DOHH2 (cell line): ENCODE results near the gene EZR.

Source experiments
- EZH2phosphoT487 ChIP-seq: fragments of 200-600 bp; sonication (generic); IDR thresholded peaks from 2 replicates; pipeline ENCODE4 v1.6.1; 2017; ENCODE audit warnings: borderline replicate concordance, mild to moderate bottlenecking, antibody characterized with exemption, low read length, moderate library complexity, mixed read lengths
- TF ChIP-seq, protein P1 (sequence below): fragments of 200-600 bp; sonication (generic); IDR thresholded peaks from one replicate; pipeline ENCODE4 v1.5.1; 2014; ENCODE audit warnings: antibody characterized with exemption, mild to moderate bottlenecking, low read depth, low read length; ENCODE audit not compliant: poor library complexity, severe bottlenecking

DNA sequence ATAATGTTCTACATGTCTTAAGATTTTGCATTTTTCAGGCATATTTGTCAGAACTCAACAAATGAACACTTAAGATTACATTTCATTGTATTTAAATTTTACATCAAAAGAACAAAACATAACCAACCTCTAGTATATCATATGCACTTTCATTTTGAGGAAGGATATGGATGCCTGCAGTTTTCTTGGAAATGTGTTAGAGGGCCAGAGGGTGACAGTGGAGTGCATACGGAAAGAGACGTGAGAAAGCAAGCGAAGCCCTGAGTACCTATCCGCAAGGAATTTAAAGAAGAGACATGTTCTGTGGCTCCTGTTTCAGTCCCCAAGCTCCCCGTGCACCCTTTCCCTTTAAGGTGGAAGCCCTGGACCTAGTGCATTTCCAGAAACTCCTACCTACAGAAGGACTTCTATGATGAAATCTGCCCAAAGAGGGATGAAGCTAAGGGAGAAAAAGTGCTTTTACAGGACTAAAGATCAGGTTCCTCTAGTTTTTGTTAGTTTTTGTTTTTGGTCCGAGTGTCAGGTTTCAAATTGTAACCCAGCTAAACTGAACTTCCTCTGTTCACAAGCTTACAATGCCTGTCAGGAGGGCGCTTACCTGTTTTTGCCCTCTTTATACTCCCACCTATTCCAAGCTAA lies 38.8 kb downstream of the EZR start:
- TF ChIP-seq, protein P1, sequence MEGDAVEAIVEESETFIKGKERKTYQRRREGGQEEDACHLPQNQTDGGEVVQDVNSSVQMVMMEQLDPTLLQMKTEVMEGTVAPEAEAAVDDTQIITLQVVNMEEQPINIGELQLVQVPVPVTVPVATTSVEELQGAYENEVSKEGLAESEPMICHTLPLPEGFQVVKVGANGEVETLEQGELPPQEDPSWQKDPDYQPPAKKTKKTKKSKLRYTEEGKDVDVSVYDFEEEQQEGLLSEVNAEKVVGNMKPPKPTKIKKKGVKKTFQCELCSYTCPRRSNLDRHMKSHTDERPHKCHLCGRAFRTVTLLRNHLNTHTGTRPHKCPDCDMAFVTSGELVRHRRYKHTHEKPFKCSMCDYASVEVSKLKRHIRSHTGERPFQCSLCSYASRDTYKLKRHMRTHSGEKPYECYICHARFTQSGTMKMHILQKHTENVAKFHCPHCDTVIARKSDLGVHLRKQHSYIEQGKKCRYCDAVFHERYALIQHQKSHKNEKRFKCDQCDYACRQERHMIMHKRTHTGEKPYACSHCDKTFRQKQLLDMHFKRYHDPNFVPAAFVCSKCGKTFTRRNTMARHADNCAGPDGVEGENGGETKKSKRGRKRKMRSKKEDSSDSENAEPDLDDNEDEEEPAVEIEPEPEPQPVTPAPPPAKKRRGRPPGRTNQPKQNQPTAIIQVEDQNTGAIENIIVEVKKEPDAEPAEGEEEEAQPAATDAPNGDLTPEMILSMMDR = no peak
- TF ChIP-seq EZH2phosphoT487 = no peak
